Omental fat pad (tissue), 4 donors: ENCODE data around the gene F2RL1. TPM values are rescaled to one million over a fixed set of nuclear protein-coding genes. Genes with fewer than 3 reads are reported as not detected.

ENCODE experiments used
- small RNA-seq: library from RNA; depleted of rRNA; stranded (forward); fragments of <200 nt; gene quantifications from one replicate; pipeline ENCODE3, GENCODE V24; 2016
- total RNA-seq, 4 donors: library from RNA; depleted of rRNA; stranded (reverse); fragments of >200 nt; gene quantifications; one replicate each; pipeline ENCODE4 v1.1.0, GENCODE V29; 2016

F2RL1 gene
- total RNA-seq, 4 donors from 2014 or later, result 1.6 to 7.7 (median 3.3) TPM

Small RNAs within 50 kb of the gene (small RNA-seq; reads per million reads assigned to genes)
- gene RN7SL208P, result not detected

Other genes with a start within 250 kb of the F2RL1 start
- under 1 TPM in 2 of 4 donors, not detected in 2; 0.28 to 0.63 TPM for gene F2RL2, start 195.6 kb upstream of the F2RL1 start, total RNA-seq
- gene F2R, start 102.9 kb upstream of the F2RL1 start, total RNA-seq, result 10 to 100 TPM in 2 of 4 donors, 1 to 10 TPM in 2; 5.8 to 11.3 (median 9.5) TPM
- 1 to 10 TPM in 1 of 4 donors, under 1 TPM in 2, not detected in 1; 0.36 to 1.7 (median 0.37) TPM for gene S100Z, start 31.0 kb downstream of the F2RL1 start, total RNA-seq
- 10 to 100 TPM in 2 of 4 donors, 1 to 10 TPM in 2; 4.3 to 47.6 (median 10.7) TPM for gene CRHBP, start 134.0 kb downstream of the F2RL1 start, total RNA-seq
- 10 to 100 TPM; 15.4 to 25.5 (median 19.6) TPM for gene AGGF1, start 211.4 kb downstream of the F2RL1 start, total RNA-seq